ENCODE results near the gene RAB11B. TPM values are rescaled to one million over a fixed set of nuclear protein-coding genes. Genes with fewer than 3 reads are reported as not detected.

RAB11B gene
- total and polyA plus RNA-seq, 9 of the 15 experiments (the other 6 are each of a cell fraction or from before 2014, with no cell fraction given), result 0.74 to 71.0 (median 13.8) TPM

DNA sequence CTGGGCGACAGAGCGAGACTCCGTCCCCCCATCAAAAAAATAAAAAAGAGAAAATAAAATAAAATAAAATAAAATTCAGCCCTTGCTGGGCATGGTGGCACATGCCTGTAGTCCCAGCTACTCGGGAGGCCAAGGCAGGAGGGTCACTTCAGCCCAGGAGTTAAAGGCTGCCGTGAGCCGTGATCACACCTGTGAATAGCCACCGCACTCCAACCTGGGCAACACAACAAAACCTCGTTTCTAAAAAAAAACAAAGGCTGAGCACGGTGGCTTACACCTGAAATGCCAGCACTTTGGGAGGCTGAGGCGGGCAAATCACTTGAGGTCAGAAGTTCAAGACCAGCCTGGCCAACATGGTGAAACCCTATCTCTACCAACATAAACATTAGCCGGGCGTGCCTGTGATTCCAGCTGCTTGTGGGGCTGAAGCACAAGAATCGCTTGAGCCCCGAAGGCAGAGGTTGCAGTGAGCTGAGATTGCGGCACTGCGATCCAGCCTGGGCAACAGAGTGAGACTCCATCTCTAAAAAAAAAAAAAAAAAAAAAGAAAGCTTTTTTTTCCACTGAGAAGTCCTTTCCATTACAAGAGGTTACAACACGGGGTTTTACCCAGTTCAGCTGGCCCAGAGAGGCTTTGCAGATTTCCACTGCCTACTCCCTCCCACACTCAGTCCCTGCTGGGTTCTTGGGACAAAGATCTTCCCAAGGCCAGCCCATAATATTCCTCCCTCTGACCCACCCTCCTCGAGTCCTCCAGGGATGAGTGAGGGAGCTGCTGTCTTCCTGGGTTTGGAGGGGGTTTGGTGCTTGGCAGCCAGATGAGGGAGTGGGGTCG is 19.8 kb upstream of the RAB11B start:
- TF ChIP-seq SIRT6 (IDR thresholded peaks at IDR 0.05; ENCODE audit: low read depth, low read length) (no peak), ZNF133 (CRISPR knock-in tag; IDR thresholded peaks at IDR 0.05) (no peak), ZSCAN29 (IDR thresholded peaks at IDR 0.05) (no peak), ZNF639 (CRISPR knock-in tag; conservative IDR thresholded peaks at IDR 0.05 in 1 of 2, IDR thresholded peaks at IDR 0.05 in 1 of 2) (no peak), NEUROD1 (IDR thresholded peaks at IDR 0.05; ENCODE audit: borderline replicate concordance, low read depth, low read length, partially characterized antibody) (no peak), ZNF121 (CRISPR knock-in tag; conservative IDR thresholded peaks at IDR 0.05) (peak; percentile 38; the same call in 1 of the 2 replicates), THAP7 (CRISPR knock-in tag; IDR thresholded peaks at IDR 0.05) (no peak), CCNT2 (IDR thresholded peaks at IDR 0.05; ENCODE audit: borderline replicate concordance, extremely low read depth, insufficient read length, low read depth, low read length) (no peak), PURB (CRISPR knock-in tag; IDR thresholded peaks at IDR 0.05; ENCODE audit: low read depth) (no peak)
- 70% methylated on average over 18 of the region's 19 CpGs for WGBS (ENCODE audit: insufficient coverage, low coverage, missing lambda C conversion rate)
- Histone ChIP-seq H4K20me1 (replicated peaks; ENCODE audit: control insufficient read depth, insufficient read depth, low read length) (no peaks in the 10 kb centered on the region), H2AFZ (ENCODE audit: low read depth, low read length) (peak overlapping the region; percentile 74), H3K9ac (ENCODE audit: insufficient read depth in 1 of 2, low read depth in 2 of 2, low read length in 2 of 2) (peak overlapping the region; percentile 32 to 89; a peak in 2 of 4 replicates), H3K27ac (ENCODE audit: extremely low read depth, low read depth, low read length) (no peak overlapping the region), H3K79me2 (ENCODE audit: control insufficient read depth, insufficient read depth, low read length) (no peaks in the 10 kb centered on the region), H3K27me3 (ENCODE audit: control insufficient read depth in 2 of 2, insufficient read depth in 2 of 2, low read length in 2 of 2) (peaks cover 0 to 7% of the 10 kb centered on the region in 2 experiments; a peak in 1 of 5 replicates), H3K9me3 (replicated peaks; ENCODE audit: control insufficient read depth, insufficient read depth, low read depth, low read length) (no peaks in the 10 kb centered on the region; the same call in 1 of the 2 replicates), H3K4me1 (replicated peaks in 1 of 2; ENCODE audit: control insufficient read depth in 2 of 2, insufficient read depth in 2 of 2, low read length in 2 of 2) (peaks cover 22 to 47% of the 10 kb centered on the region in 2 experiments), H3K36me3 (ENCODE audit: control insufficient read depth, insufficient read depth, low read length) (no peaks in the 10 kb centered on the region), H3K9me1 (ENCODE audit: control insufficient read depth, insufficient read depth, low read length) (no peaks in the 10 kb centered on the region), H3K4me3 (no peak overlapping the region), H3K4me2 (ENCODE audit: insufficient read depth, low read length) (peak overlapping the region; percentile 64)
- CTCF ChIA-PET (ENCODE audit: low intra/inter-chr PET ratio), result interaction anchor here (0.5 kb wide), 1 partner anchor 17 kb away, joined by 3 read pairs; no protein-coding TSS in a partner anchor
- POLR2A ChIA-PET, result interaction anchor here (0.9 to 1.9 kb wide), 4 partner anchors 9 to 82 kb away, joined by 3 to 7 read pairs (median 4); no protein-coding TSS in a partner anchor
- peak in 1 of 4 experiments; percentile 18 for DNase-seq (ENCODE audit: extremely low read depth in 1 of 4, low spot score in 3 of 4)
- BruUV-seq (replicated peaks), result no TSS peak
- no peak for ATAC-seq
- in situ Hi-C loops (cut with MboI) (no loop called here), intact Hi-C loops (cut with micrococcal nuclease) (no loop called here)
- FAIRE-seq, result no peak

Data from K562 (cell line).